Activated T-cell treated with anti-CD3 and anti-CD28 coated beads for 1 hour (primary cell): Measurements from ENCODE around the gene TMEM132C.

Source experiments
- DNase-seq: peaks from one replicate; pipeline ENCODE4 v3.0.0-alpha.2; 2020; ENCODE audit warnings: low read depth

TMEM132C gene

GRCh38 chr12:128339126-128339520 lies 72.2 kb downstream of the TMEM132C start:
- no peak for DNase-seq

DNA sequence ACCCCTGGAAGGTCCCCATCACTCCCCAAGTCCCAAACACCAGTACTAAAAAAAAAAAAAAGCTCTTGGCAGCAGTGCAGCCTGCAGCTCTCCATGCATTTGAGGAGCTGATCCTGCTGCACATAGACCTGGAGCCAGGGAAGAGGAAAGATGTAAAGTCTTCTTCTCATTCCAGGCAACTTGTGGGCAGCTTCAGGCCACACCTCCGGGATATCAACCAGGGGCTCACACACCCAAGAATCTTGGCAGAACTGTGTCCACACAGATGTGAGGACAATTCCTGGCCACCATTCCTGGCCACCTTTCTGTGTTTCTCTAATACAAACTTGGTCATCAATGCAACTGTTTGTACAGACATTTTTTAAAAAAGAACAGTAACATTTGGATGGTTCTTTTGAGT lies 72.7 kb downstream of the TMEM132C start:
- DNase-seq = no peak

DNA sequence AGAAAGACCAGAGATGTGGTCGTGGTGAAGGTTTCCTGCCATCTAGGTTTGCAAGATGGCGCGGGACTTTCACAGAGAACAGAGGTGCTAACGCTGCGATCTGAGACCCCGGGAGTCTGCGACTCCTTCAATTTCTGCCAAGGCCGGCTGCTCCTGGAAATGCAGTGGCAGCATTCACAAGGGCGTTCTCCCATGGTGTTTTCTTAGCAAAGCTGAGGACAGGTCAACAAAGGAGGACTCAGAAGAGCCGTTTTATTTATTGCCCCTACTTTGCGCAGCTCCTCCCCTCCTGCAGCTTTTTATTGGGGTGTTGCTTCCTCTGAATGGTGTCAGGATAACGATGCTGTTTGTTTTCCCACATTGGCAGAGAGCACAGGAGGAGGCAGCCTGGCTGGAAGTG lies 86.3 kb downstream of the TMEM132C start:
- no peak for DNase-seq

DNA sequence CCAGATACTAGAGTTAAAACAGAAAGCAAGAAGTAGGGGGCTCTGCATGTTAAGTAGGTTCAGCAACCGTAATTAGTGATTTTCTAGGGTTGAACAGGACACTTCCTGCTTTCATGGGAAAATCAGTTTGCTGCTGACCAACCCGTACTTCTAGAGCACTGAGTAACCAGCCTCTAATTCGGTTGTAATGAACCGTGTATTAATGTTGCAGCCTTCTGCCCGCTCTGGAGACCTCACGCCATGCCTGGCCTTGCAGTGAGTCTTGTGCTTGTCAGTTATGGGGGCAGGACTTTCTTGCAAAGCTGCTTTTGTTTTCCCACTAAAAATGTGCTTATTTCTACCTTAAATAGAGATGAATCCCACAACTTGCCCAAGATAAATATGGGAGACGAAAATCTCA lies 89.6 kb downstream of the TMEM132C start:
- DNase-seq = no peak

DNA sequence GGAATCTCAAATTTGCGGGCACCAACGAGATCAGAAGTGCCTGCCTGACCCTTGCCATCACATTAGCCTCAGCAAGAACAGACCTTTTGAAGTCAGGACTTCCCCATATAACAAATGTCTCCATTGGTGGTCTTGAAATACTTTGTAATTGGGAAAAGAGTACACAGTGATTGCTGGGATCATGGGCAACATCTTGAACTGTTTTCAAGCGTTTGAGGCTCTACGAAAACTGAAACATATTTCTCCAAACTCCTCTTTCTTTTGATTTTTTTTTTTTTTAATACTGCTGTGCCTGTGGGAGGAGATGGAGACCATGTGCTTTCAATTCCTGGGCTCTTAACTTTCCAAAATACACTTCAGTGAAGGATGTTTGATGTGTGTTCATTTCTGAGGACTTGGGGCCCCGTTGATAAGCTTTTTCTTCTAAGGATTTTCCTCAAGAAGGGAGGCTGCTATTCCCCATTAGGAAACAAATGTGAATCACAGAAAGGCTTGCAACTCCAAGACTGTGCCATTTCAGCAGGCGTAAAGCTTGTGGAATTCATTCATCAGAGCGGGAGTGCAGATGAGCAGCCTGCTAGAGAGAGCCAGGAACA lies 94.5 kb downstream of the TMEM132C start:
- DNase-seq = no peak

GRCh38 chr12:128365032-128365431 lies 98.1 kb downstream of the TMEM132C start:
- no peak for DNase-seq

DNA sequence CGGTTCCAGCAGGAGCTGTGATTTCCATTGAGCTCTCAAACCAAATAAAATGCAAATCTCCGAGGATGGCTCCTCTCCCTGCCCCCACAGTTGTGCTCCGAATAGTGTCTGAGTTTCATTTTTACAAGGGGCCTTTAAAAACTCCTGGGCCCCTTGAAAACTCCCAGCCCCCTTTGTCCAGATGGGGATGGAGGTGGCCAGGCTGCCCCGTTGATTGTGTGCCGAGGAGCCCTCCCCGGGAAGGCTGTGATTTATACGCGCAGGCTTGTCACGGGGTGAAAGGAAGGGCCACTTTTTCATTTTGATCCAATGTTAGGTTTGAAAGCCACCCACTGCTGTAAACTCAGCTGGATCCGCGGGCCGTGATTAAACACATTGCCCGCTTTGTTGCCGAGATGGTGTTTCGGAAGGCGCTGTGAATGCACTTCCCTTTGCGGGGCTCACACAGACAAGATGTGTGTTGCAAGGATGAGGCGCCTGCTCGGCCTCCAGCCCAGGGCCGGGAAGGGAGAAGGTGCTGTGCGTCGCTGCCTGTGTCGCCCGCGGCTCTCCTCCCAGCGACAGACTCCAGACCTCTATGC lies 98.8 kb downstream of the TMEM132C start:
- DNase-seq = no peak

DNA sequence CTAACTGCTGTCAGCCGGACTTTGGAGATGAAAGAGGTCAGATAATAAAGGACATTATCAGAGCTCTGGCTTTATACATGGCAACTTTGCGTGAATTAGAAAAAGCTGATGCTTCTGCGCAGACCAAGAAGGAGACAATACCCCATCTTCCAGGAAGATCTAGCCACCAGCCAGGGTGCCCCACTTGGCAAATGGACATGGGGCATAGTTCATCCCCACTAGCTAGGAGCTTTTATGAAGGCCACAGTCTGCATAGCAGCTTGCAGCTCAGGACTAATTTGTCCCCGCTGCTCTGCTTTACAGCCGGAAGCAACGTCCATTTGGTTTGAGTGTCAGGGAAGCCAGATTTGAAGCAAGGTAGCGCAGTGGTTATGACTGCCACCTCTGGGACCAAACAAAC lies 101.0 kb downstream of the TMEM132C start:
- DNase-seq = no peak

- no peak for DNase-seq
These were observed 114.6 kb downstream of the TMEM132C start for GRCh38 chr12:128381541-128381940.

- DNase-seq = no peak
These were observed 115.0 kb downstream of the TMEM132C start for GRCh38 chr12:128381946-128382345.

DNA sequence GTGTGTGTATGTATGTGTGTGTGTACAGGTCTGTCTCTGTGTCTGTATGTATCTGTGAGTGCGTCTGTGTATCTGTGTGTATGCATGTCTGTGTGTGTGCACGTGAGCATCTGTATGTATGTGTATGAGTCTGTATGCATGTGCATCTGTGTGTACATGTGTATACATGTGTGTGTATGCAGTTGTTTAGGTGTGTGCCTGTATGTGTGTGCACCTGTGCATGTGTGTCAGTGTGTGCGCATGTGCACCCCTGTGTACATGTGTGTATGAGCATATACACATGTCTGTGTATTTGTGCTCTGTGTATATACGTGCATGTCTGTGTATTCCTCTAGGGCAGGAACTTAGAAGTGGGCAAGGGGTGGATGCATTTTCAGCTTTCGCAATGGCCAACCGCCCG lies 116.0 kb downstream of the TMEM132C start:
- no peak for DNase-seq

GRCh38 chr12:128383357-128383937 lies 116.5 kb downstream of the TMEM132C start:
- DNase-seq = no peak

DNA sequence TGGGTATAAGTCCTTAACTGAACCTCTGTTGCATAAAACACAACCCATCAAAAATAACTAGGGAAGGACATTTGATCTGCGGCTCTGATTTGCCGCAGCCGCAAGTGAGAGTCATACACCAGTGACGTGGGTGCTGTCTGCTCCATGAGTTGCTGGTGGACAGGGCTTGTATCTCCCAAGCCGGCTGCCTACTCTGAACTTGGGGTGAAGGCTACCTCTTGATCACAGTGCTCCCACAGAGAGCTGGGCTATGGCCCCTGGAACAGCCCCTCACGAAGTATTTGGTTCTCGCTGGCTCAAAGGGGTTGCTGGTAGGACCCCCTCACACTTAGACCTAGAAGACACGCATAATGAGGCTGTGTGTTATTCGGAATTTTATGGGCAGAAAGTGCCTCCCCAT lies 118.8 kb downstream of the TMEM132C start:
- DNase-seq = no peak

- no peak for DNase-seq
These were observed 120.9 kb downstream of the TMEM132C start for GRCh38 chr12:128387811-128388422.

- no peak for DNase-seq
These were observed 121.6 kb downstream of the TMEM132C start for GRCh38 chr12:128388461-128389000.

- no peak for DNase-seq
These were observed 126.4 kb downstream of the TMEM132C start for GRCh38 chr12:128393346-128393745.

GRCh38 chr12:128394137-128394536 lies 127.2 kb downstream of the TMEM132C start:
- DNase-seq = no peak

- DNase-seq = no peak
These were observed 132.3 kb downstream of the TMEM132C start for GRCh38 chr12:128399253-128399652.

- DNase-seq = no peak
These were observed 135.7 kb downstream of the TMEM132C start for GRCh38 chr12:128402486-128403243.

DNA sequence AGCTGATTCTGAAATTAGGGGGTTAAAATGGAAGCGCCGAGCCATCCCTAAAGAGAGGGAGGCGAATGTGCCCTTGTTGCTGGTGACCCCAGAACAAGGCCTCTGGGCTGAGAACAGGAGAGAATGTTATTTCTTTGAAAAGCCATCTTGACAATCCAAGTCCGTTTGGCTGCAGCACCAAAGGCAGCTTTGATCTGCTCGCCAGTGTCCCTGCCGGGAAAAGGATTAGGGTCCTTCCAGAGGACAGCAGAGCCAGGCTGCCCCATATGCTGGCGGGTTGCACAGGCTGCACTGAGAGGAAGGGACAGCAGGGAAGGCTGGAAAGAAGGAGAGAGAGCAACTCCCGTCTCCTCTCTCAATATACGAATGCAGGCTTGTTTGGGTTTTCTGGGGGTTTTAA lies 141.7 kb downstream of the TMEM132C start:
- no peak for DNase-seq

GRCh38 chr12:128415036-128415560 lies 148.1 kb downstream of the TMEM132C start:
- DNase-seq = no peak

GRCh38 chr12:128418944-128419343 lies 152.0 kb downstream of the TMEM132C start:
- DNase-seq = no peak
